Measurements from ENCODE around the gene ERLIN1.

GRCh38 chr10:100208276-100208675, 22.4 kb upstream of the ERLIN1 start:
- TF ChIP-seq, protein P1, sequence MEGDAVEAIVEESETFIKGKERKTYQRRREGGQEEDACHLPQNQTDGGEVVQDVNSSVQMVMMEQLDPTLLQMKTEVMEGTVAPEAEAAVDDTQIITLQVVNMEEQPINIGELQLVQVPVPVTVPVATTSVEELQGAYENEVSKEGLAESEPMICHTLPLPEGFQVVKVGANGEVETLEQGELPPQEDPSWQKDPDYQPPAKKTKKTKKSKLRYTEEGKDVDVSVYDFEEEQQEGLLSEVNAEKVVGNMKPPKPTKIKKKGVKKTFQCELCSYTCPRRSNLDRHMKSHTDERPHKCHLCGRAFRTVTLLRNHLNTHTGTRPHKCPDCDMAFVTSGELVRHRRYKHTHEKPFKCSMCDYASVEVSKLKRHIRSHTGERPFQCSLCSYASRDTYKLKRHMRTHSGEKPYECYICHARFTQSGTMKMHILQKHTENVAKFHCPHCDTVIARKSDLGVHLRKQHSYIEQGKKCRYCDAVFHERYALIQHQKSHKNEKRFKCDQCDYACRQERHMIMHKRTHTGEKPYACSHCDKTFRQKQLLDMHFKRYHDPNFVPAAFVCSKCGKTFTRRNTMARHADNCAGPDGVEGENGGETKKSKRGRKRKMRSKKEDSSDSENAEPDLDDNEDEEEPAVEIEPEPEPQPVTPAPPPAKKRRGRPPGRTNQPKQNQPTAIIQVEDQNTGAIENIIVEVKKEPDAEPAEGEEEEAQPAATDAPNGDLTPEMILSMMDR (IDR thresholded peaks at IDR 0.05): no peak
- TF ChIP-seq POLR2A (IDR thresholded peaks at IDR 0.05) (no peak), POLR2AphosphoS5 (IDR thresholded peaks at IDR 0.05) (no peak), EP300 (IDR thresholded peaks at IDR 0.05) (no peak)

Data from gastroesophageal sphincter (tissue), 3 donors.